A549 (cell line): Measurements from ENCODE around the gene FAT1. TPM values are rescaled to one million over a fixed set of nuclear protein-coding genes. Genes with fewer than 3 reads are reported as not detected.

Experiments used
- ATAC-seq, 2 experiments: fragments of 200-7000 bp in 1 of 2; fragments of >200 bp in 1 of 2; cut with Nextera tagmentation in 1 of 2; cut with Tn5 transposase in 1 of 2; 3 replicates each; pipeline versions ENCODE4 v1.8.0 to v1.9.1; 2018 to 2020; ENCODE audit warnings: mild to moderate bottlenecking in 1 of 2, moderate library complexity in 1 of 2
- CTCF ChIA-PET: fragments of 300-600 bp; sonication (Branson Sonifier 250); formaldehyde crosslinking; extraction: SDS; loops from one replicate; lab custom pipeline; 2021; ENCODE audit warnings: antibody characterized with exemption, inconsistent platforms; lab: Yijun Ruan, JAX
- POLR2A ChIA-PET: fragments of 350-600 bp; formaldehyde crosslinking; extraction: SDS; loops from one replicate; lab custom pipeline; 2021; ENCODE audit warnings: antibody characterized with exemption, inconsistent platforms; lab: Yijun Ruan, JAX
- DNase-seq, 2 experiments: peaks; one replicate each; pipeline versions ENCODE4 v3.0.0 to v3.0.0-alpha.2; 2011 to 2016; ENCODE audit warnings: low read depth in 1 of 2, low spot score in 1 of 2
- FAIRE-seq: peaks from 2 replicates; lab custom pipeline; 2011; peaks lifted over from hg19 to GRCh38; lab: Jason Lieb, UNC
- H3K27ac ChIP-seq, 2 experiments: fragments of >200 bp; sonication (Bioruptor Twin); formaldehyde crosslinking; 3 replicates each; pipeline ENCODE4 v1.5.1; 2016 to 2017
- H3K4me1 ChIP-seq: fragments of >200 bp; sonication (Bioruptor Twin); formaldehyde crosslinking; 3 replicates; pipeline ENCODE4 v1.6.1; 2016
- H3K4me2 ChIP-seq: fragments of >200 bp; sonication (Bioruptor Twin); formaldehyde crosslinking; 3 replicates; pipeline ENCODE4 v1.6.1; 2016
- H3K4me3 ChIP-seq: fragments of >200 bp; sonication (Bioruptor Twin); formaldehyde crosslinking; 3 replicates; pipeline ENCODE4 v1.5.1; 2016
- H3K9me3 ChIP-seq: fragments of >200 bp; sonication (Bioruptor Twin); formaldehyde crosslinking; 3 replicates; pipeline ENCODE4 v1.6.1; 2016
- BHLHE40 ChIP-seq: IDR thresholded peaks from 2 replicates; pipeline ENCODE4 v1.6.1; 2012; ENCODE audit warnings: low read depth, low read length, inconsistent platforms
- CBX2 ChIP-seq: fragments of 200-600 bp; sonication (generic); IDR thresholded peaks from 2 replicates; pipeline ENCODE4 v1.6.1; 2016; ENCODE audit warnings: low read depth, mild to moderate bottlenecking, borderline replicate concordance
- CBX8 ChIP-seq: fragments of 200-600 bp; sonication (generic); IDR thresholded peaks from 2 replicates; pipeline ENCODE4 v1.6.1; 2016
- CEBPB ChIP-seq, 2 experiments: fragments of >200 bp in 1 of 2; sonication (Bioruptor Twin) in 1 of 2; formaldehyde crosslinking in 1 of 2; IDR thresholded peaks; 2 replicates each; pipeline ENCODE4 v1.6.1; 2012 to 2016
- CHD2 ChIP-seq: fragments of 150-350 bp; IDR thresholded peaks from 2 replicates; pipeline ENCODE4 v1.6.1; 2014; ENCODE audit warnings: low read length; ENCODE audit not compliant: partially characterized antibody
- CHD4 ChIP-seq: fragments of 200-600 bp; sonication (generic); IDR thresholded peaks from 2 replicates; pipeline ENCODE4 v1.6.1; 2016; ENCODE audit warnings: antibody characterized with exemption, mild to moderate bottlenecking, borderline replicate concordance
- EHF ChIP-seq: fragments of 250-450 bp; sonication (Bioruptor Pico); IDR thresholded peaks from 2 replicates; pipeline ENCODE4 v1.5.0; 2020; ENCODE audit warnings: mild to moderate bottlenecking
- EHMT2 ChIP-seq: fragments of 200-600 bp; sonication (generic); IDR thresholded peaks from 2 replicates; pipeline ENCODE4 v1.6.1; 2016; ENCODE audit warnings: antibody characterized with exemption, low read depth, mild to moderate bottlenecking, moderate library complexity
- ESRRA ChIP-seq: fragments of 150-350 bp; IDR thresholded peaks from 2 replicates; pipeline ENCODE4 v1.6.1; 2014; ENCODE audit warnings: mild to moderate bottlenecking, low read length, borderline replicate concordance
- FOSL2 ChIP-seq, 2 experiments: fragments of 450-650 bp in 1 of 2; fragments of >200 bp in 1 of 2; sonication (Bioruptor Twin) in 1 of 2; formaldehyde crosslinking; IDR thresholded peaks; 2 replicates each; pipeline versions ENCODE4 v1.5.0 to v1.6.1; 2016 to 2020; ENCODE audit warnings: mild to moderate bottlenecking in 1 of 2, moderate library complexity in 1 of 2
- FOXS1 ChIP-seq: fragments of 250-450 bp; sonication (Bioruptor Pico); IDR thresholded peaks from 2 replicates; pipeline ENCODE4 v1.5.0; 2020; ENCODE audit warnings: mild to moderate bottlenecking, moderate library complexity
- HOXA7 ChIP-seq: fragments of 250-450 bp; sonication (Bioruptor Pico); IDR thresholded peaks from 2 replicates; pipeline ENCODE4 v1.5.0; 2020; ENCODE audit warnings: mild to moderate bottlenecking, moderate library complexity
- HOXB13 ChIP-seq: fragments of 250-450 bp; sonication (Bioruptor Pico); IDR thresholded peaks from 2 replicates; pipeline ENCODE4 v1.5.0; 2020; ENCODE audit warnings: low read depth, mild to moderate bottlenecking, moderate library complexity
- HOXB5 ChIP-seq: fragments of 250-450 bp; sonication (Bioruptor Pico); IDR thresholded peaks from 2 replicates; pipeline ENCODE4 v1.5.0; 2020; ENCODE audit warnings: mild to moderate bottlenecking, moderate library complexity
- KDM1A ChIP-seq: fragments of 200-600 bp; sonication (generic); IDR thresholded peaks from 2 replicates; pipeline ENCODE4 v1.6.1; 2016; ENCODE audit warnings: low read depth, mild to moderate bottlenecking
- MAFK ChIP-seq: fragments of 450-650 bp; IDR thresholded peaks from 2 replicates; pipeline ENCODE4 v1.6.1; 2014; ENCODE audit not compliant: partially characterized antibody
- NPAS2 ChIP-seq: fragments of 250-450 bp; sonication (Bioruptor Pico); IDR thresholded peaks from 2 replicates; pipeline ENCODE4 v1.8.0; 2022; ENCODE audit warnings: mild to moderate bottlenecking, moderate library complexity, borderline replicate concordance
- NR3C1 ChIP-seq: fragments of >200 bp; sonication (Bioruptor Twin); formaldehyde crosslinking; IDR thresholded peaks from 3 replicates; pipeline ENCODE4 v1.6.1; 2017
- POLR2AphosphoS2 ChIP-seq: conservative IDR thresholded peaks from 2 replicates; pipeline ENCODE4 v1.6.1; 2012; ENCODE audit warnings: low read length, improper control_type of control experiment, inconsistent platforms
- RARB ChIP-seq: fragments of 250-450 bp; sonication (Bioruptor Pico); IDR thresholded peaks from 2 replicates; pipeline ENCODE4 v1.8.0; 2021; ENCODE audit warnings: mild to moderate bottlenecking, moderate library complexity
- RNF2 ChIP-seq: fragments of 200-600 bp; sonication (generic); IDR thresholded peaks from 2 replicates; pipeline ENCODE4 v1.6.1; 2016; ENCODE audit warnings: low read depth, mild to moderate bottlenecking, antibody characterized with exemption, moderate library complexity, borderline replicate concordance
- SREBF2 ChIP-seq: fragments of 450-650 bp; IDR thresholded peaks from 2 replicates; pipeline ENCODE4 v1.6.1; 2014; ENCODE audit warnings: mild to moderate bottlenecking, moderate library complexity
- ZFP36 ChIP-seq: fragments of 450-650 bp; IDR thresholded peaks from 2 replicates; pipeline ENCODE4 v1.6.1; 2014; ENCODE audit warnings: borderline replicate concordance; ENCODE audit not compliant: partially characterized antibody
- ZSCAN20 ChIP-seq: fragments of 250-450 bp; sonication (Bioruptor Pico); IDR thresholded peaks from 2 replicates; pipeline ENCODE4 v1.8.0; 2022; ENCODE audit warnings: mild to moderate bottlenecking, moderate library complexity
- WGBS: methylation state at CpG from one replicate; pipeline ENCODE4 v1.1.6; 2017; ENCODE audit errors: missing lambda C conversion rate; 5-methylcytosine and 5-hydroxymethylcytosine counted together
- polyA plus RNA-seq, 4 experiments: library from polyadenylated mRNA; depleted of rRNA in 3 of 4; stranded (reverse); fragments of >200 nt; fragmentation: RNase III in 1 of 4; extraction: RNeasy Plus Mini Kit Qiagen cat#74134 plus additional on column Dnase treatment in 1 of 4; gene quantifications; 2 replicates in 3 of 4; 3 replicates in 1 of 4; pipeline ENCODE4 v1.2.3, GENCODE V29; 2011 to 2017
- TF ChIP-seq, protein P1 (sequence below): IDR thresholded peaks from 2 replicates; pipeline ENCODE4 v1.6.1; 2012; ENCODE audit warnings: low read depth, borderline replicate concordance
- TF ChIP-seq, protein P2 (sequence below): fragments of >200 bp; sonication (Bioruptor Twin); formaldehyde crosslinking; IDR thresholded peaks from 3 replicates; pipeline ENCODE4 v1.5.1; 2016

The FAT1 gene
- polyA plus RNA-seq, 2 of the 4 experiments (the other 2 are of a cell fraction), result 62.2 to 177 TPM

DNA sequence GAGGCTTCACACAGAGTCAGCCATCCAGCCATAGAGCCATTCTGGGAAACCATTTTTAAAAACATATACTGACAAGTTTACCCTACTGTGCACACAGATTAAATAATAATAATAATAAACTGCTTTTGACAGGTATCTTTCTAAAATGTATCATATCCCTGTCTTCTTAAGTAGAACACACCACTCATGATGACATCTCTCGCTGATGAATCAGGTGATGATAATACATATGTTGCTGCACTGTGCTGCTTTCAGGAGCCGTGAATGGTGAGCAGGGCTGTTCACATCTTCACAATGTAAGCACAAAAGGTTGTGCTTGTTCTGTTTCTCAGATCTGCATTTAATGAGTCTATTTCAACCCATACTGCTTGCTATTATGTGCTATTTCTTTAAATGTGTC, 171.8 kb downstream of the FAT1 start:
- Histone ChIP-seq H3K9me3 (no peaks in the 10 kb centered on the region), H3K4me1 (no peaks in the 10 kb centered on the region), H3K4me2 (no peak overlapping the region), H3K27ac (no peak overlapping the region), H3K4me3 (no peak overlapping the region)
- CTCF ChIA-PET, result no interaction called here
- POLR2A ChIA-PET, result no interaction called here
- no peak for TF ChIP-seq HOXB5
- TF ChIP-seq CEBPB (IDR thresholded peaks at IDR 0.05), result no peak
- TF ChIP-seq BHLHE40, result no peak
- TF ChIP-seq, protein P1, sequence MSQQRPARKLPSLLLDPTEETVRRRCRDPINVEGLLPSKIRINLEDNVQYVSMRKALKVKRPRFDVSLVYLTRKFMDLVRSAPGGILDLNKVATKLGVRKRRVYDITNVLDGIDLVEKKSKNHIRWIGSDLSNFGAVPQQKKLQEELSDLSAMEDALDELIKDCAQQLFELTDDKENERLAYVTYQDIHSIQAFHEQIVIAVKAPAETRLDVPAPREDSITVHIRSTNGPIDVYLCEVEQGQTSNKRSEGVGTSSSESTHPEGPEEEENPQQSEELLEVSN, result no peak
- no peak for TF ChIP-seq NPAS2 (CRISPR knock-in tag)
- TF ChIP-seq, protein P2, sequence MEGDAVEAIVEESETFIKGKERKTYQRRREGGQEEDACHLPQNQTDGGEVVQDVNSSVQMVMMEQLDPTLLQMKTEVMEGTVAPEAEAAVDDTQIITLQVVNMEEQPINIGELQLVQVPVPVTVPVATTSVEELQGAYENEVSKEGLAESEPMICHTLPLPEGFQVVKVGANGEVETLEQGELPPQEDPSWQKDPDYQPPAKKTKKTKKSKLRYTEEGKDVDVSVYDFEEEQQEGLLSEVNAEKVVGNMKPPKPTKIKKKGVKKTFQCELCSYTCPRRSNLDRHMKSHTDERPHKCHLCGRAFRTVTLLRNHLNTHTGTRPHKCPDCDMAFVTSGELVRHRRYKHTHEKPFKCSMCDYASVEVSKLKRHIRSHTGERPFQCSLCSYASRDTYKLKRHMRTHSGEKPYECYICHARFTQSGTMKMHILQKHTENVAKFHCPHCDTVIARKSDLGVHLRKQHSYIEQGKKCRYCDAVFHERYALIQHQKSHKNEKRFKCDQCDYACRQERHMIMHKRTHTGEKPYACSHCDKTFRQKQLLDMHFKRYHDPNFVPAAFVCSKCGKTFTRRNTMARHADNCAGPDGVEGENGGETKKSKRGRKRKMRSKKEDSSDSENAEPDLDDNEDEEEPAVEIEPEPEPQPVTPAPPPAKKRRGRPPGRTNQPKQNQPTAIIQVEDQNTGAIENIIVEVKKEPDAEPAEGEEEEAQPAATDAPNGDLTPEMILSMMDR, result no peak
- TF ChIP-seq CBX8, result no peak
- no peak for TF ChIP-seq NR3C1
- no peak for TF ChIP-seq EHMT2
- TF ChIP-seq FOSL2 (IDR thresholded peaks at IDR 0.05), result no peak
- TF ChIP-seq FOSL2 (CRISPR knock-in tag; IDR thresholded peaks at IDR 0.05), result no peak
- no peak for TF ChIP-seq HOXB13
- TF ChIP-seq CHD4, result no peak
- TF ChIP-seq FOXS1 (CRISPR knock-in tag), result no peak
- TF ChIP-seq EHF, result no peak
- no peak for TF ChIP-seq HOXA7
- TF ChIP-seq RARB (CRISPR knock-in tag), result no peak
- no peak for TF ChIP-seq ZSCAN20 (CRISPR knock-in tag)
- no peak for TF ChIP-seq POLR2AphosphoS2
- no peak for ATAC-seq
- 83% methylated on average over 2 of the region's 2 CpGs for WGBS
- no peak for DNase-seq
- no peak for FAIRE-seq

DNA sequence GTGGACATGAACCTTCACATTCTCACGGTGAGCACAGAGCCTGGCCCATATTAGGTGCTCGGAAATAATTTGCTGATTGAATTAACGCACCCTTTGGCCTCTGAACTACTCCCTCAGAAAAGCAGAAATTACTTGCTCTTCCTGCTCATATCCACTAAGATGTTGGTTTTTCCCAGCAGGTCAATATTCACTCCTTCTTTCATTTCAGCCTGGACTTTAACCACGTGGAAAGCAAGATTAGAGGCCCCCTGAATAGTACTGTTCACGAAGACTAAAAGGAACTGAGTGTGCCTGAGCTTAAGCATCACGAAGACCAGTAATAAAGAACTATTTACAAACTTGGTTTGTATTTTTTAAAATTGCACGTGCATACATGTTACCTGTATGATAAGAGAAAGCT, 178.2 kb downstream of the FAT1 start:
- 43% methylated on average over 7 of the region's 7 CpGs for WGBS
- ATAC-seq (no peak), DNase-seq (no peak), FAIRE-seq (no peak)
- H3K9me3 ChIP-seq, result no peaks in the 10 kb centered on the region
- H3K4me1 ChIP-seq, result no peaks in the 10 kb centered on the region
- H3K27ac ChIP-seq, result no peak overlapping the region
- no peak overlapping the region for H3K4me2 ChIP-seq
- TF ChIP-seq EHMT2 (no peak), ESRRA (no peak), KDM1A (no peak), HOXA7 (no peak), SREBF2 (no peak), CBX2 (no peak), ZFP36 (no peak), HOXB5 (no peak), FOXS1 (CRISPR knock-in tag) (no peak), ZSCAN20 (CRISPR knock-in tag) (no peak), MAFK (no peak), CHD2 (no peak), RNF2 (no peak)
- POLR2A ChIA-PET, result no interaction called here
- CTCF ChIA-PET, result interaction anchor here (2.0 kb wide), 1 partner anchor 9 kb away, joined by 5 read pairs; the partner anchor contains the start of gene MTNR1A
- H3K4me3 ChIP-seq, result no peak overlapping the region
